OCI-LY3 (cell line): Measurements from ENCODE around the gene ATP9A.

Source experiments
- H2AFZ ChIP-seq: fragments of 200-600, 300-600 bp; shearing (Covaris generic); 2 replicates; pipeline ENCODE4 v1.6.0; 2014; ENCODE audit warnings: antibody characterized with exemption, low read depth, low read length
- H3K27ac ChIP-seq: fragments of 200-600, 300-600 bp; sonication (generic); 2 replicates; pipeline ENCODE4 v1.5.1; 2014; ENCODE audit warnings: mild to moderate bottlenecking, low read length, moderate library complexity, mixed read lengths
- H3K27me3 ChIP-seq: fragments of 200-600, 300-600 bp; sonication (generic); 2 replicates; pipeline ENCODE4 v1.6.1; 2014; ENCODE audit warnings: low read depth, low read length, mixed read lengths
- H3K36me3 ChIP-seq: fragments of 200-600, 300-600 bp; sonication (generic); replicated peaks from 2 replicates; pipeline ENCODE3; 2014; ENCODE audit warnings: low read depth, low read length, mixed read lengths
- H3K4me1 ChIP-seq: fragments of 300-600, 200-600 bp; sonication (generic); 2 replicates; pipeline ENCODE4 v1.6.1; 2014; ENCODE audit warnings: low read length, mixed read lengths
- H3K4me2 ChIP-seq: fragments of 200-600, 300-600 bp; sonication (generic); 2 replicates; pipeline ENCODE4 v1.6.1; 2014; ENCODE audit warnings: low read length, mixed read lengths
- H3K4me3 ChIP-seq: fragments of 300-600, 200-600 bp; sonication (generic); 2 replicates; pipeline ENCODE4 v1.5.1; 2014; ENCODE audit warnings: antibody characterized with exemption, mild to moderate bottlenecking, low read length, moderate library complexity
- H3K79me2 ChIP-seq: fragments of 300-600, 200-600 bp; shearing (Covaris generic); 2 replicates; pipeline ENCODE4 v1.6.1; 2014; ENCODE audit warnings: mild to moderate bottlenecking, low read length, mixed read lengths
- H3K9ac ChIP-seq: fragments of 300-600, 200-600 bp; shearing (Covaris generic); 2 replicates; pipeline ENCODE4 v1.6.0; 2014; ENCODE audit warnings: mild to moderate bottlenecking, low read length, moderate library complexity
- H3K9me3 ChIP-seq: fragments of 200-600, 300-600 bp; shearing (Covaris generic); 2 replicates; pipeline ENCODE4 v1.6.1; 2014; ENCODE audit warnings: low read length, mixed read lengths; ENCODE audit not compliant: insufficient read depth
- H4K20me1 ChIP-seq: fragments of 200-600, 300-600 bp; sonication (generic); 2 replicates; pipeline ENCODE4 v1.6.1; 2016; ENCODE audit warnings: low read length, mixed read lengths; ENCODE audit not compliant: insufficient read depth
- CTCF ChIP-seq: fragments of 200-600, 300-600 bp; sonication (generic); IDR thresholded peaks from 2 replicates; pipeline ENCODE4 v1.5.1; 2014; ENCODE audit warnings: antibody characterized with exemption, low read length, low read depth
- EZH2phosphoT487 ChIP-seq: fragments of 200-600 bp; shearing (Covaris generic); IDR thresholded peaks from 2 replicates; pipeline ENCODE4 v1.6.1; 2018; ENCODE audit warnings: antibody characterized with exemption, mixed run types, low read depth

Gene ATP9A

DNA sequence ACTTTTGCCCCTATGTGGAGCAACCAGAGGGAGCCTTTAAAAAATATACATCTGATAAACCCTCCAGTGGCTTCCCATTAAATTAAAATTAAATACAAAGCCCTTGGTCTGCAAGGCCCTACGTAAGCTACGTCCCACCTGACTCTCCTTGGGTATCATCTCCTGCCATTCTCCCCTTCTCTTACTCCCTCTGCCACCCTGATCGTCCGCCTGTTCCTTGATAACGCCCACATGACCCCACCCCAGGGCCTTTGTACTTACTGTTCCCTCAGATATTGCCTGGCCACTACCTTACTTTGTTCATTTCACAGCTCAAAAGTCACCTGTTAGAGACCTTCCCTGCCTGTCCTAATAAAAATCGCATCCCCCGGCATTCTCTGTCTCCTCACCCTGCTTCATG lies 220.2 kb downstream of the ATP9A start:
- Histone ChIP-seq H3K9me3 (no peaks in the 10 kb centered on the region), H3K9ac (no peak overlapping the region), H3K4me1 (peaks cover 8% of the 10 kb centered on the region), H3K4me2 (no peak overlapping the region), H3K36me3 (no peaks in the 10 kb centered on the region), H3K27me3 (peaks cover 46% of the 10 kb centered on the region), H3K79me2 (no peaks in the 10 kb centered on the region), H3K27ac (no peak overlapping the region), H3K4me3 (no peak overlapping the region), H2AFZ (no peak overlapping the region), H4K20me1 (no peaks in the 10 kb centered on the region)
- TF ChIP-seq CTCF: no peak
- TF ChIP-seq EZH2phosphoT487: no peak
